GM13977 (cell line): ENCODE results near the gene WDR45.
"Not testable (repeated sequence)": the region's sequence is repeated elsewhere in the genome, so short reads cannot be mapped to it uniquely, and the experiment has no call there.

Experiments
- DNase-seq: peaks from one replicate; pipeline ENCODE4 v3.0.0; 2012; ENCODE audit warnings: low spot score
- in situ Hi-C: fragments of 300-500 bp; cut with MboI; formaldehyde crosslinking; loops from one replicate; pipeline ENCODE4 v1.12.0; 2022; ENCODE audit warnings: low sequenced_read_pairs, low pct_unique_long_range_greater_than_20kb, mixed read lengths, inconsistent platforms; ENCODE audit not compliant: unreplicated experiment
- TF ChIP-seq, protein P1 (sequence below): IDR thresholded peaks from 2 replicates; pipeline ENCODE4 v1.5.1; 2012; ENCODE audit warnings: mild to moderate bottlenecking, control low read depth; ENCODE audit not compliant: insufficient read depth; ENCODE audit errors: extremely low read depth, missing control alignments

Gene WDR45

DNA sequence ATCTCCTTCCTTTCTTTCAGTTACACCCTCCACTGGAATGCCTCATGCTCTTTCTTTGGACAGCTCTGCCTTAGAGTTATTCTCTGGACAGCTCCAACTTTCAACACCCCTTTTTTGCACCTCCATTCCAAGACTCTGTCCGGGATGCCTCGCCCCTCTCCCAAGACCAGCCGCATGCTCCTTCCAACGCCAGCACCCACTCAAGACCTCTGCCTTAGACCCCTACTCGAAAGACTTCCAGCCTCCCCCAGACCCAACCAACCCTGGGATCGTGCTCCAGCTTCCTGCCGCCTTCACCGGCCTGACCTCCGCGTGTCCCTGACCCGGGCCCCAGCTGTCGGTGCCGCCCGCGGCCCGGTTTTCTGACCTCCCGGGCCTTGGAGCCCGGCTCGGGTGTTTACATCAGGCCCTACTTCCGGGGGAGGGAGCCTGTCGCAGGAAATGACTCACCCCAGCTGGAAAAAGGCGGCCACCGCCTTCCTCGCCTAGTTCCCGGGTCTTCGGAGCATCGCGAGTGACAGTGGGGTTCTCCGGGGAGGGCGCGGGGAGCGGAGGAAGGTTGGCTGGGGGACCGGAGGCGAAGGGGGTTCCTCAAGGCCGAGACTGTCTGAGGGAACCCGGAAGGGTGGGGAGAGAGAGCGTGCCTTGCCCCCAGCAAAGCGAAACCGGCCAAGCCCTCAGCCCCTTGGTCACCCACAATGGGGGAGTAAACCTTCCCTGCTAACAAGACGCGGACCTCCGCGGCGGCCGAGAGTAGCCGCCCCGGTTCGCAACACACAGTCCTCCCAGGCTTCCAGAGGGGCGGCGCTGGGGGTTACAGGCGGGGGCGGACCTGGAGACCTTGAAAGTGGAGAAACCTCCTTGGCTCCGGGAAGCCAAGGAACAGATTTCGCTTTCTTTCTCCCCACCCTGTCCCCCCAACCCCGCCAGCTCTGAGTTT lies at the start of gene WDR45:
TSS of gene WDR45 (minus strand) at position 399 of the 940 bp plus-strand sequence. CDS start 1,792 bp downstream, outside the sequence.
- TF ChIP-seq, protein P1, sequence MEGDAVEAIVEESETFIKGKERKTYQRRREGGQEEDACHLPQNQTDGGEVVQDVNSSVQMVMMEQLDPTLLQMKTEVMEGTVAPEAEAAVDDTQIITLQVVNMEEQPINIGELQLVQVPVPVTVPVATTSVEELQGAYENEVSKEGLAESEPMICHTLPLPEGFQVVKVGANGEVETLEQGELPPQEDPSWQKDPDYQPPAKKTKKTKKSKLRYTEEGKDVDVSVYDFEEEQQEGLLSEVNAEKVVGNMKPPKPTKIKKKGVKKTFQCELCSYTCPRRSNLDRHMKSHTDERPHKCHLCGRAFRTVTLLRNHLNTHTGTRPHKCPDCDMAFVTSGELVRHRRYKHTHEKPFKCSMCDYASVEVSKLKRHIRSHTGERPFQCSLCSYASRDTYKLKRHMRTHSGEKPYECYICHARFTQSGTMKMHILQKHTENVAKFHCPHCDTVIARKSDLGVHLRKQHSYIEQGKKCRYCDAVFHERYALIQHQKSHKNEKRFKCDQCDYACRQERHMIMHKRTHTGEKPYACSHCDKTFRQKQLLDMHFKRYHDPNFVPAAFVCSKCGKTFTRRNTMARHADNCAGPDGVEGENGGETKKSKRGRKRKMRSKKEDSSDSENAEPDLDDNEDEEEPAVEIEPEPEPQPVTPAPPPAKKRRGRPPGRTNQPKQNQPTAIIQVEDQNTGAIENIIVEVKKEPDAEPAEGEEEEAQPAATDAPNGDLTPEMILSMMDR = no peak
- peak; percentile 78 for DNase-seq
- in situ Hi-C loops = no loop called here

DNA sequence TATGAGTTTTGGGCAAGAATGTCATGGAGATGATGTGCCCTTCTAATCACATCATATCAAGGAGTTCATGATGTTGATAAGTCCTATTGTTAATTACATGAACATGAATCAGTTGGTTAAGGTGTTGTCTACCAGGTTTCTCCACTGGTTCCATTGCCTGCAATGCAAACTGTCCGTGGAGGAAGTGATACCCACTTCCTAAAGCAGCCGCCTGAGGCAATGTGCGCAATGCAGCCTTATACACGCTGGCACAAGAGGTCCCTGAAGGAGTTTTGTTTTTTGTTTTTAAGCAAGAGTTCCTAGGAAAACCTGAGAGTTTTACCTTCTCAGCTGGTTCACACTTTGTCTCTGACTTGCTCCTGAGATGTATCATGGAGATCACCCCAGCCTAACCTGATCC lies 49.7 kb upstream of the WDR45 start:
- TF ChIP-seq, protein P1 = no peak
- in situ Hi-C loops = no loop called here
- no peak for DNase-seq

DNA sequence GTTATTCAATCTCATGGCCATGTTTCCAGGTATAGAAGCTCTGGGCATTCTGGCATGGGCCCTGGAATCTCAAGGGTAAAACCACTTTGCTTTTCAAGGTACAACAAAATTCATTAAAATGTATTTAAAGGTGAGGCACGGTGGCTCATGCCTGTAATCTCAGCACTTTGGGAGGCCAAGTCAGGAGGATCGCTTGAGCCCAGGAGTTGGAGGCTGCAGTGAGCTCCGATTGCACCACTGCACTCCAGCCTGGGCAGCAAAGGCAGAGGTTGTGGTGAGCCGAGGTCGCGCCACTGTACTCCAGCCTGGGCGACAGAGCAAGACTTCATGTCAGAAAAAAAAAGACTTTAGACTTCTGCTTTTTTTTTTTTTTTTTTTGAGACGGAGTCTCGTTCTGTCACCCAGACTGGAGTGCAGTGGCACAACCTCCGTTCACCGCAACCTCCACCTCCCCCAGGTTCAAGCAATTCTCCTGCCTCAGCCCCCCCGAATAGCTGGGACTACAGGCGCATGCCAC lies 48.1 kb upstream of the WDR45 start:
- DNase-seq, in situ Hi-C loops: not testable (repeated sequence)

DNA sequence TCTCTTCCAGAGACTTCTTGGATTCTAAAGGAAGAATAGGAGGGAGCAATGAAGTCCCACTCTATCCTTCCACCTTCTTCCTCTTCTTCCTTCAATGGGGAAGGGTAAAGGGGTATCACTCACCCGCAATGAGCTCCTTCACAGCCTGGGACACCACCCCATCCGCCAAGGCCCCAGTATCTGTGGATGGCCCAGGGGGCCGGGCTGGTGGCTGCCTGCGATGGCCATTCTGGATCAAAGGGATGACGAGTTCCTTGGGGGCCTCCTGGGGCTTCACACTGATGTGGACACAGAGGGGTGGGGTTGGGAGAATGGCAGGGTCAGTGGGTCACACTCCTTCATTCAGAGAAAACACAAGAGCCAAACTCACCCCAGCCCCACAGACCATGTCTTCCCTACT lies 42.8 kb upstream of the WDR45 start:
- in situ Hi-C loops = no loop called here
- TF ChIP-seq, protein P1 = no peak
- DNase-seq = no peak

DNA sequence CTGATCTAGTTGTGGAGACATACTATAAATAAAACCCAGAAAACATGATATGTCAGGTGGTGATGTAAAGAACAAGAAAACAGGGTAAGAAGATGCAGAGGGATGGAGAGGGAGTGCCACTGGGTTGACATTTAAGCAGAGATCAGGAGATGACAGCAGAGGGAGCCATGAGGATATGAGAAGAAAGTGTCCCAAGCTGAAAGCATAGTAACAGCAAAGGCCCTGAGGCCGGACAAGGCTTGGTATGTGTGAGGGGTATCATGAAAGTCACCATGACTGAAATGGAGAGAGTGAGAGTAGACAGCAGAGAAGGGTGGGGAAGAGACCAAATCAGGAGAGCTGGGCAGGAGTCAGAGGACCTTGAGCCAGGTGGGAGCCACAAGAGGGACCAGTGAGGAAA lies 40.4 kb upstream of the WDR45 start:
- DNase-seq = no peak
- in situ Hi-C loops = no loop called here
- TF ChIP-seq, protein P1 = no peak

DNA sequence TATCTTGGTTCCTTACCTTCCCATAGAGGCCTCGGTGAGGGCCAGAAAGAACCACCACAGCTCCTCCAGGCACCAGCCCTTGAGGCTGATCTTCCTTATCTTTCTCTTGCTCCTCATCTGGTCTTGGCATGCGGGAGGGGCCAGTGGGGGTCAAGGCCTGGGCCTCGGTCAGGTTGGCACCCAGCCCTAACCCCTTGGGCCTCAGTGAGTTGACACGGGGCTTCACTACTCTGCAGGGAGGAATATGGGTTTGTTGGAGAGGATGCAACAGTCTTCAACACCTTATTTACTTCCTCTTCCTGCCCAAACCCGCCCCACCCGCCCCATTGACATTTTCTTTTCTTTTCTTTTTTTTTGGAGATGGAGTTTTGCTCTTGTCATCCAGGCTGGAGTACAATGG lies 37.9 kb upstream of the WDR45 start:
- in situ Hi-C loops = no loop called here
- TF ChIP-seq, protein P1 = no peak
- DNase-seq = no peak

DNA sequence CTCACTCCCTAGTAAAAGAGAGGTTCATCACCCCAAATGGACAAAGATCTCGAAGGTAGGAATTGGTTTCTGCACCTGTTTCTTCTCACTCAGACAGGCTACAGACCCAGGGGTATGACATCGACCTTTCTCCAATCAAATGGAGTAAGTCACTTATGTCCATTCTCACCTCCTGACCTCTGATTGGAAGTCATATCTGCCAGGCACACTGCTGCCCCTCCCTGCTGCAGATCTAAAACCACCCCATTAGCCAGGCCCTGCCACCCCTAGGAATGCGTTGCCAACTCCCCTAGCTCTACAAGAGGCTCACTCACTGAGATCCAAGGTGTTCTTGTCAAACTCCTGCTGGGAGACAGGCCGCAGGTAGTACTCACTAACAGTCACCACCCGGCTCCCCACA lies 37.0 kb upstream of the WDR45 start:
- in situ Hi-C loops = no loop called here
- TF ChIP-seq, protein P1 = no peak
- no peak for DNase-seq
